GM18526 (cell line): ENCODE results near the gene KANSL3.

Source experiments
- POLR2A ChIP-seq: IDR thresholded peaks from 3 replicates; pipeline ENCODE4 v1.6.1; 2011; ENCODE audit not compliant: insufficient read length; ENCODE audit errors: extremely low read depth

KANSL3 gene

GRCh38 chr2:96625571-96626552 lies 12.2 kb downstream of the KANSL3 start:
- no peak for TF ChIP-seq POLR2A

DNA sequence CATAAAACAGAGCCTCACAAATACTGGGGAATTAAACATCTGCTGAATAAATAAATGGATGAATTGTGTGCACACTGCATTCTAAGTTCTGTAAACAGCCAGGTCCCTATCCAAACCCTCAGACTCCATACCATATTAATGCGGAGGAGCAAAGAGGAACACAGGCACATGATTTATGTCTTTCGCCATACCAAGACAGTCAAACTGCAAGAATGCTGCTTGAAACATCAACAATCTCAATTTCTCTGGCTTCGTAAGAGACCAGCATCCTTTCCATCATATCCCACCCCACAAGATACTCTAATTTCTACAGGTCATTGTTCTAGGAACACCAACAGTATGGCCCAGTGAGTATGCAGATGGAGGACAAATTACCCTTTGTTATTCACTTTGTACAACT lies 15.0 kb downstream of the KANSL3 start:
- TF ChIP-seq POLR2A, result no peak

GRCh38 chr2:96622544-96622943 lies 15.6 kb downstream of the KANSL3 start:
- TF ChIP-seq POLR2A, result no peak

GRCh38 chr2:96618596-96619283 lies 19.4 kb downstream of the KANSL3 start:
- no peak for TF ChIP-seq POLR2A

DNA sequence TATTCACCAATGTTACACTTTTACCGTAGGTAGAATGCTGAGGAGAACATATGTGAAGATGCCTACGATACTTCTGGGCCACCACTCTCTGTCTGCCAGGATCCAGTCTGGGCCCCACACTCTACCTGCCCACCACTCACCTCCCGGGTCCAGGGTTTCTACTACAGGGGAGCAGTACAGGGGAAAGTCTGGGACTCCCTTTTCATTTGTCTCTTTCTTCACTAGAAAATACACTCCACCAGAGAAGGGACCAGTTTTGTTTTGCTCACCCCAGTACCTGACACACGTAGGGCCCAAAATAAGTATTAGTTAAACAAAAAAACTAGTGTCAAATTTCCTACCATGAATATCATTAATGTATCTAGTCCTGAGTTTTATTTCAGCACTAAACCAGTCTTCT lies 21.1 kb downstream of the KANSL3 start:
- TF ChIP-seq POLR2A, result no peak

GRCh38 chr2:96616535-96616934 lies 21.6 kb downstream of the KANSL3 start:
- no peak for TF ChIP-seq POLR2A

DNA sequence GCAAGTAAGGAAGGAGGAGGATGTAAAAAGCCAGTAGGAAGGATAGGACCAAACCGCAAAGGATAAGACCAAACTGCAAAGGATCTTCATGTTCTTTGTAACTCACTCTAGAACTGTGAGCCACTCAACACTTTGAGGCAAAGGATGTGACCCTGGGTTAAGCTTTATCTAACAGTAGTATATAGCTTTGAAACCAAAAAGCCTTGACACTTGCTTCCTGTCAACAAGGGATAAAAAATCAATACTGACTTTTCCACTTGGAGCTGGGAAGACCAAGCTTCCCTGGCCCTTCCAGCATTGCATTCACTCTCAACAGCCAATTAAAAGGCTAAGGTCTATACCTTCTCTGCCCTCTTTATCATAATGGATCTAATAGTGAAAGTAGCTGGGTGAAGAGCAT lies 22.0 kb downstream of the KANSL3 start:
- no peak for TF ChIP-seq POLR2A

DNA sequence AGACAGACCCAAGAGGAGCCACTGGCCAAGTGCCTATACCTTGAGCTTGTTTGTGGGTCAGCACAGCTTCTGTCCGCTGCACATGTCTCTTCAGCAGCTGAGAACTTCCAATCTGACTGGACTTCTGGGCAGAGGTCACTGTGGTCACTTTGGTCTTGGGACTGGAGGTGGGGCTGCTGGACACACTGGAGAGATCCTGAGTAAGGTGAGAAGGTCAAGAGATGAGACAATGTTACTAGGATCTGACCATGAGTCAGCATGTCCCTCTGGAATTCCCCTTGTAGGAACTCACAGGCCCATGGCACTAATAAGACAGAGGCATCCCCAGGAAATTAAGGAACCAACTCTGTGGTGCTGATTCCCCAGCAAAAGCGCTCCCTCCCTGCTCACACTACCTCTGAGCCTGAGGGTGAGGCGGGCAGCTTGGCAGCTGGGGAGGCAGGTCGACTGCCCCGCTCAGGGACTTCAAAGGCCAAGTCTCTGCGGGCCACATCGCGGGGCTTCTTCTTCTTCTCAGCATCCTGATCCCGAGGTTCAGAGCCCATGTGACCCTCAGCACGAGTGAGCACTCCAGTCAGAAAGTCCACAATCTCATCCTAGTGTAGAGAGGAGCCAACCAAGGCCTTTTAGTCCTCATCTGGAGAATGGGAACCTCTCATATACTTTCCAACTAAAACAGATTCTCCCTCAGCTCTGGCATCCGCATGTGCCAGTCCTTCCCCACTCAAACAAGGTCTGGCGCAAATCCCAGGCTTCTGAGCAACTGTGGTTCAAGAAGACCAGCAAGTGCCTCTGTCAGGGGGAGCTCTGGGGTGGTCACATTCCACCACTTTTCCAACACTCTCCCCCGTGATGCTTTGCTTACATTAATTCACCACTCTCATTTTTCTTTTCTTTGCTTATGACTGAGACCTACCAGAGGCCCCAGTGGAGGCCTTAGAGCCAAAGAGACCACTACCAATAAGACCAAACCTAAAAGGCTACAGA lies 29.4 kb downstream of the KANSL3 start:
- no peak for TF ChIP-seq POLR2A

DNA sequence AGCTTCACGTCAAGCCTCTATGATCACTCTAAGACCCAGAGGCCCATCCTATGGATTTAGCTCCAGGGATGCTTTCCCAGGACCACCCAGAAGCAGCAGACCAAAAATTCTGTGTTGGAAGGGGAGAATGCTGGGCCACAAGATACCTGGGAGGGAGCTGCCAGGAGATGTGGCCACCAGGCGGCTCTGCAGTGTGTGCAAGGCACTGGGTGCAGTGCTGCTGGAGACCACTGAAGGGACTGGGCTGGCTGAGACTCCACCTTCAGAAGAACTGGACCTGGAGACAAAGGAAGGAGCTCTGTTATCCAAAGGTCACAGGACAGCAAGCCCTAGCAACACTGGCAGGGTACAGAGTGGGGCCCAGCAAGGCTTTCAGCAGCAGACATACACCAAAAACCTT lies 34.0 kb downstream of the KANSL3 start:
- TF ChIP-seq POLR2A, result no peak

- no peak for TF ChIP-seq POLR2A
Measured at GRCh38 chr2:96602330-96602823, 35.7 kb downstream of the KANSL3 start.

DNA sequence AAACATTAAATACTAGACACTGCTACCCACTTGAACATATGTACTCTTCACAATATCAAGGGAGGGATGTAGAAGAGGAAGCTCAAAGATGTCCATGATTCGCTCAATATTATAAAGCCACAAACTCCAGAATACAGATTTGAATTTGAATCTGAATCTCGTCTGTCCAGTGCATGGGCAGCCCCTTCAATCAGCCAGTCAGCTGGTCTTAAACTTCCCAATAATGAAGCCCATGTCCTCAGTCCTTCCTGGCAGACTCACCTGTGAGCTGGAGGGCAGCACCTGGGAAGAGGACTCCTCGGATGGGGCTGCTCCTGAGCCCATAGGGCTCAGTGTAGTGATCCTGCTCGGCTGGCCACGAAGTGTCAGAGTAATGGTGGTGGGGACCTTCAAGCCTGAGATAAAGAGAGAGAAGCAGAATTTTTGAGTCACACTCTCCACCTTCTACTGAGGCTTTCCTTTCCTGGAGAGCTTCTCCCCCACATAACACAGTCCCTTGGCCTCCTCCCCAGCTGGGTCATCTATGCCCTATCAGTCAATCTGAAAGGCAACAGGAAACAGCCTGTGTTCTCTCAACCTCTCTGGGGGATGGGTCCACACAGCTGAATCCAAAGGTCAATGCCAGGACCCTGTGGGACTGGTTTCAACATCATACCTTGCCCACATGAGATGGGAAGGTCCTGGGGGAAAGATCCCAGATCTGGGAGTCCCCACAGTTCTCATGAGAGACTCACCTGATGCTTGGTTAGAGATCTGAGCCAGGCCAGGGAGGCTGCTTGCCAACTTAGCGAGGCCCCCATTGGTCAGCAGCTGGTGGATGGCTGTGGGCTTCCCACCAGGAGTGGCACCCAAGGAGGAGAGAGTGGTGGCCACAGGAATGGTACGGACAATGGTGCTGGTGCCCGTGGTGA lies 36.5 kb downstream of the KANSL3 start:
- TF ChIP-seq POLR2A, result no peak

GRCh38 chr2:96599941-96600340 lies 38.2 kb downstream of the KANSL3 start:
- no peak for TF ChIP-seq POLR2A

DNA sequence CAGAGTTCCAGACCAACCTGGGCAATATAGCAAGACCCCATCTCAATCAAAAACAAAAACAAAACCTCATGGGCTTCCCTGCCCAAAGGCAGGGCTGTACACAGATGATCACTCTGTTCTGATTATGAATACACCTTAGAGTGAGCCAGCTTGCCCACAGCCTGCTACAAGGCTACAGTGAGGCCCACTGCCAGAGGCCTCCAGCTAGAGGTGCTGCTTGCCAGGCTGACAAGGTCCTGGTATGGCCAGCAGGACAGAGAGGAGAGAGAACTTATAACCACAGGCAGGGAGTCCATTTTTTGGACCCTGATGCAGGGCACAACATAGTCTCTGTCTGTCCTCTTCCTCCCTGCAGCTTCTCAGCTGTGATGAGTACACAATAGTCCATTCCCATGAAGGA lies 41.5 kb downstream of the KANSL3 start:
- no peak for TF ChIP-seq POLR2A

DNA sequence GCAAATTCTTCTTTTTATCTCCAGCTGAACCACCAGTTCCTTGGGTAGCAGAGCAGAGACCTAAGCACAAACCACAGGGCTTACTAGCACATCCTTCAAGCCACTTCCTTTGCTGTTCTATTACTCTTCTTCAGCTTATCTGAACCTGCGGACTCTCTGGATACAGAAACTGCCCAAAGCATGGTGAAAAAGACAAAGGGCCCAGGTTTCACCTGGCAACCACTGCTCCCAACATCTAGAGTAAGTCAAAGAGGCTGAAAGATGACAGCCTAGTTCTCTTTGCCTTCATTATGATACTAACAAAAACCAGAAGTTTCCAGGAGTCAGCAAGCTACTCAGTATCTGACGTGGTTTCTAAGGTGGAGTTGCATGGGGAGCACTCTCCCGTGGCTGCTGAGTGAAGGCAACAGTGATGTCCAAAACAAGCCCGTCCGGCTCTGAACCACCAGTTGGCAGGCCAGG lies 43.4 kb downstream of the KANSL3 start:
- TF ChIP-seq POLR2A, result no peak
